Measurements from ENCODE around the gene RHOD.

The RHOD gene

GRCh38 chr11:67056267-67057204, at the start of gene RHOD:
TSS of gene RHOD (plus strand) at chr11:67056847. CDS start at chr11:67056903, 56 bp downstream.
- Histone ChIP-seq H3K27ac (ENCODE audit: low read depth, low read length) (no peak within 1 kb of the TSS), H3K36me3 (ENCODE audit: insufficient read depth, low read length) (no peaks in the 10 kb centered on the region), H2AFZ (ENCODE audit: low read length, unreplicated experiment) (peak within 1 kb of the TSS; percentile 40), H3K79me2 (ENCODE audit: control insufficient read depth, insufficient read depth, low read length, unreplicated experiment) (no peaks in the 10 kb centered on the region), H3K27me3 (ENCODE audit: insufficient read depth, low read length) (peaks cover 4% of the 10 kb centered on the region; the same call in 1 of the 2 replicates), H3K4me1 (ENCODE audit: control insufficient read depth, insufficient read depth, low read length, unreplicated experiment) (peaks cover 30% of the 10 kb centered on the region), H3K4me3 (ENCODE audit: low read depth, low read length) (peak within 1 kb of the TSS; percentile 75)

- Histone ChIP-seq H2AFZ (ENCODE audit: low read length, unreplicated experiment) (no peak overlapping the region), H3K27me3 (ENCODE audit: insufficient read depth, low read length) (no peaks in the 10 kb centered on the region), H3K4me1 (ENCODE audit: control insufficient read depth, insufficient read depth, low read length, unreplicated experiment) (no peaks in the 10 kb centered on the region), H3K4me3 (ENCODE audit: low read depth, low read length) (no peak overlapping the region), H3K79me2 (ENCODE audit: control insufficient read depth, insufficient read depth, low read length, unreplicated experiment) (no peaks in the 10 kb centered on the region), H3K27ac (ENCODE audit: low read depth, low read length) (no peak overlapping the region), H3K36me3 (ENCODE audit: insufficient read depth, low read length) (no peaks in the 10 kb centered on the region)
Measured at GRCh38 chr11:67007126-67007525, 49.5 kb upstream of the RHOD start.

- Histone ChIP-seq H3K4me1 (ENCODE audit: control insufficient read depth, insufficient read depth, low read length, unreplicated experiment) (no peaks in the 10 kb centered on the region), H3K27me3 (ENCODE audit: insufficient read depth, low read length) (no peaks in the 10 kb centered on the region), H3K27ac (ENCODE audit: low read depth, low read length) (no peak overlapping the region), H3K4me3 (ENCODE audit: low read depth, low read length) (no peak overlapping the region), H3K36me3 (ENCODE audit: insufficient read depth, low read length) (no peaks in the 10 kb centered on the region), H2AFZ (ENCODE audit: low read length, unreplicated experiment) (no peak overlapping the region), H3K79me2 (ENCODE audit: control insufficient read depth, insufficient read depth, low read length, unreplicated experiment) (no peaks in the 10 kb centered on the region)
Measured at GRCh38 chr11:67010296-67010905, 46.2 kb upstream of the RHOD start.

GRCh38 chr11:67013511-67014045, 43.1 kb upstream of the RHOD start:
- H3K4me1 ChIP-seq (ENCODE audit: control insufficient read depth, insufficient read depth, low read length, unreplicated experiment): no peaks in the 10 kb centered on the region
- no peaks in the 10 kb centered on the region for H3K79me2 ChIP-seq (ENCODE audit: control insufficient read depth, insufficient read depth, low read length, unreplicated experiment)
- no peak overlapping the region for H3K27ac ChIP-seq (ENCODE audit: low read depth, low read length)
- H2AFZ ChIP-seq (ENCODE audit: low read length, unreplicated experiment): no peak overlapping the region
- no peaks in the 10 kb centered on the region for H3K27me3 ChIP-seq (ENCODE audit: insufficient read depth, low read length)
- H3K36me3 ChIP-seq (ENCODE audit: insufficient read depth, low read length): no peaks in the 10 kb centered on the region
- no peak overlapping the region for H3K4me3 ChIP-seq (ENCODE audit: low read depth, low read length)

- no peak overlapping the region for H3K27ac ChIP-seq (ENCODE audit: low read depth, low read length)
Measured at GRCh38 chr11:67014343-67014742, 42.3 kb upstream of the RHOD start.

GRCh38 chr11:67015048-67015447, 41.6 kb upstream of the RHOD start:
- Histone ChIP-seq H3K27me3 (ENCODE audit: insufficient read depth, low read length) (no peaks in the 10 kb centered on the region), H3K36me3 (ENCODE audit: insufficient read depth, low read length) (no peaks in the 10 kb centered on the region), H3K79me2 (ENCODE audit: control insufficient read depth, insufficient read depth, low read length, unreplicated experiment) (no peaks in the 10 kb centered on the region), H3K4me1 (ENCODE audit: control insufficient read depth, insufficient read depth, low read length, unreplicated experiment) (no peaks in the 10 kb centered on the region), H3K27ac (ENCODE audit: low read depth, low read length) (no peak overlapping the region), H2AFZ (ENCODE audit: low read length, unreplicated experiment) (no peak overlapping the region), H3K4me3 (ENCODE audit: low read depth, low read length) (no peak overlapping the region)

More at GRCh38 chr11:67014343-67014742, 42.3 kb upstream of the RHOD start:
- Histone ChIP-seq H2AFZ (ENCODE audit: low read length, unreplicated experiment) (no peak overlapping the region), H3K36me3 (ENCODE audit: insufficient read depth, low read length) (no peaks in the 10 kb centered on the region), H3K79me2 (ENCODE audit: control insufficient read depth, insufficient read depth, low read length, unreplicated experiment) (no peaks in the 10 kb centered on the region), H3K27me3 (ENCODE audit: insufficient read depth, low read length) (no peaks in the 10 kb centered on the region), H3K4me3 (ENCODE audit: low read depth, low read length) (no peak overlapping the region), H3K4me1 (ENCODE audit: control insufficient read depth, insufficient read depth, low read length, unreplicated experiment) (no peaks in the 10 kb centered on the region)

- Histone ChIP-seq H3K4me1 (ENCODE audit: control insufficient read depth, insufficient read depth, low read length, unreplicated experiment) (no peaks in the 10 kb centered on the region), H3K79me2 (ENCODE audit: control insufficient read depth, insufficient read depth, low read length, unreplicated experiment) (no peaks in the 10 kb centered on the region), H3K36me3 (ENCODE audit: insufficient read depth, low read length) (no peaks in the 10 kb centered on the region), H3K4me3 (ENCODE audit: low read depth, low read length) (no peak overlapping the region), H3K27ac (ENCODE audit: low read depth, low read length) (no peak overlapping the region), H2AFZ (ENCODE audit: low read length, unreplicated experiment) (no peak overlapping the region), H3K27me3 (ENCODE audit: insufficient read depth, low read length) (no peaks in the 10 kb centered on the region)
Measured at GRCh38 chr11:67016550-67016949, 40.1 kb upstream of the RHOD start.

- Histone ChIP-seq H3K27me3 (ENCODE audit: insufficient read depth, low read length) (no peaks in the 10 kb centered on the region), H3K36me3 (ENCODE audit: insufficient read depth, low read length) (no peaks in the 10 kb centered on the region), H2AFZ (ENCODE audit: low read length, unreplicated experiment) (no peak overlapping the region), H3K4me3 (ENCODE audit: low read depth, low read length) (no peak overlapping the region), H3K79me2 (ENCODE audit: control insufficient read depth, insufficient read depth, low read length, unreplicated experiment) (no peaks in the 10 kb centered on the region), H3K4me1 (ENCODE audit: control insufficient read depth, insufficient read depth, low read length, unreplicated experiment) (peaks cover 30% of the 10 kb centered on the region), H3K27ac (ENCODE audit: low read depth, low read length) (no peak overlapping the region)
Measured at GRCh38 chr11:67020949-67021348, 35.7 kb upstream of the RHOD start.

GRCh38 chr11:67022341-67022933, 34.2 kb upstream of the RHOD start:
- H3K27ac ChIP-seq (ENCODE audit: low read depth, low read length): peak overlapping the region; percentile 59
- H2AFZ ChIP-seq (ENCODE audit: low read length, unreplicated experiment): peak overlapping the region; percentile 28
- no peaks in the 10 kb centered on the region for H3K79me2 ChIP-seq (ENCODE audit: control insufficient read depth, insufficient read depth, low read length, unreplicated experiment)

More at GRCh38 chr11:67022341-67022933, 34.2 kb upstream of the RHOD start:
- Histone ChIP-seq H3K27me3 (ENCODE audit: insufficient read depth, low read length) (no peaks in the 10 kb centered on the region), H3K36me3 (ENCODE audit: insufficient read depth, low read length) (no peaks in the 10 kb centered on the region), H3K4me3 (ENCODE audit: low read depth, low read length) (peak overlapping the region; percentile 75), H3K4me1 (ENCODE audit: control insufficient read depth, insufficient read depth, low read length, unreplicated experiment) (peaks cover 30% of the 10 kb centered on the region)
